CD4-positive, alpha-beta T cell treated with Interleukin-6 at 100 ng/mL for 8 hours (primary cell): ENCODE data around the gene GOLGA6B.
"Not testable (repeated sequence)": the region's sequence is repeated elsewhere in the genome, so short reads cannot be mapped to it uniquely, and the experiment has no call there.

Experiments used
- DNase-seq: peaks from one replicate; pipeline ENCODE4 v3.0.0-alpha.2; 2020; ENCODE audit warnings: mixed read lengths, low spot score

GOLGA6B gene

DNA sequence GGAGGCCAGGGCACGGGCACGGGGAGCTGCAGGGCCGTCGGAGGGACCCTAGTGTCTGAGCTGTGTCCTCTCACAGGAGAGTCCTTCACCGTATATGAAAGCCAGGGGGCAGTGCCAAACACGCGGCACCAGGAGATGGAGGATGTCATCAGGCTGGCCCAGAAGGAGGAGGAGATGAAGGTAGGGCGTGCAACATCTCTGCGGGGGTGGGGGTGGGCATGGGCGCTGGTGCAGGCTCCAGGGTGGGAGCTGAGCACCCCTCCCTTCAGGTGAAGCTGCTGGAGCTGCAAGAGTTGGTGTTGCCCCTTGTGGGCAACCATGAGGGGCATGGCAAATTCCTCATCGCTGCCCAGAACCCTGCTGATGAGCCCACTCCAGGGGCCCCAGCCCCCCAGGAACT is 11.2 kb downstream of the GOLGA6B start:
- not testable (repeated sequence) for DNase-seq

DNA sequence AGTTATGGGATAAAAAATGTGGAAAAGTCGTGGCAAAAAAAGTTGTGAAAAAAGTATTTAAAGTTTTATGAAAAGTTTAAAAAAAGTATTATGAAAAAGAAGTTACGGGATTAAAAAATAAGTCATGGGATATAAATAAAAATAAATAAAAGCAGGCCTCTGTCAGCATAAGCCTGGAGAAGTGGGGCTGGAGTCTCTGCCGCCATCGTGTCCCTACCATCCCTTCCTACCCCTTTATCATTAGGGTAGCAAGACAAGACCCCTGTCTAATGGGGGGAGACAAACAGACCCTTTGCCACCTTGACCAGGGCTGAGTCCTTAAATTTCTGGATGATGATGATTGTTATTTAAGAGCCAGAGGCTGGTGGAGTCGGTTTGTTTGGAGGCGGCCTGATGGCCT is 15.3 kb downstream of the GOLGA6B start:
- DNase-seq, result not testable (repeated sequence)

DNA sequence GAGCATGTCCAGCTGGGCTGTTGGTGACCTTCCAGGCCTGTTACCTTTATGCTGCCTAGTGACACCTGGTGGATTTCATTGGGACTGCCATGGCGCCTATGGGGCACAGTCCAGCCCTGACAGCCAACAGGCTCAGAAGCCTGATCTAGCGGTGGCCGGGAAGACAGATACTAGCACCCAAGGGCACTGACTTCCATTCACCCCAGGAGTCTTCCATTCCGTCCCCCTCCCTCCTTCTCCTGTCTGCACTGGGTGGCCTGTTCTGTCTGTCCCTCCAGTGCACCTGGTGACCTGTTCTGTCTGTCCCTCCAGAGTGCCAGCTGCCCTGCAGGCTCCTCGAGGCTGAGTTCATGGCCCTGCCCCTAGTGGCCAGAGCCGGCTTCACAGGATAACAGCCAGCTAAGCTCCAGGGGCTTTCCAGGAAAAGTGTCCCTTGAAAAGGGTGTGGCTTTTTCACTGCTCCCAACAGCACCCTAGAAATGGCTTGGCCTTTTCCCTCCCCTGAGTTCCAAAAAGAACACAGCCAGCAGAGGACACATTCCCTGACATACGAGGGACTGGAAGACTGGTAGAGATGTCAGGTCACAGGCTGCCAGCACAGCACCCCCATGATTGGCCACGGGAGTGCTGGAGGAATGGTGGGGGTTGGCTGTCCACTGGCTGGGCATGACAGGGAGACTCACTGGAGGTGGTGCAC is 16.3 kb downstream of the GOLGA6B start:
- DNase-seq, result peak; percentile 62

DNA sequence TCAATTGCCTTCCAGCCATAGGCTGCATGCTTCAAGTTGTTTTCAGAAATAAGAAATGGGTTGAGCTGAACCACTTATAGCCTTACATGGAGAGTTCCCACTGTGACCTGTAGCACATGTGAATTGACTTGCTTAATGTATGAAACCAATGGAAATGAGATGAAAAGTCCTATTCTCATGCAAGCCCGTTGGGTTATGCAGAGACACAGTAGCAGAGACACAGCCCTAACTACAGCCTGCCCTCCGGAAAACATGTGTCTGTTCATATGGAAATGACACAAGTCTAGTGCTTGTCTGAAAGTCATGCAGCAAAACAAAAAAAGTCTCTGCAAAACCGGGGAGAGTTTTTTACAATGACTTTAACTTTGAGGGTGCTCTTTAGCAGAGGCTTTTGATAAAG is 17.0 kb downstream of the GOLGA6B start:
- no peak for DNase-seq

DNA sequence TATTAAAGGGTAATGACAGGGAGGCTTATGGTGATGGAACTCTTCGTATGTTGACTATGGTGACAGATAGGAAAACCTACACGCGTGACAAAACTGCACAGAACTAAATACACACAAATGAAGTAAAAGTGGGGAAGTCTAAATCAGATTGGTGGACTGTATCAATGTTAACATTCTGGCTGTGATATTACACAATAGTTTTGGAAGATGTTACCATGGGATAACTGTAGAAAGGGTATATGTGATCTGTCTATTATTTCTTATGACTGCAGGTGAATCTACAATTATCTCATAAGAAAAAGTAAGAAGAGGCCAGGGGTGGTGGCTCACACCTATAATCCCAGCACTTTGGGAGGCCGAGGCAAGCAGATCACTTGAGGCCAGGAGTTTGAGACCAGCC is 22.3 kb downstream of the GOLGA6B start:
- no peak for DNase-seq

DNA sequence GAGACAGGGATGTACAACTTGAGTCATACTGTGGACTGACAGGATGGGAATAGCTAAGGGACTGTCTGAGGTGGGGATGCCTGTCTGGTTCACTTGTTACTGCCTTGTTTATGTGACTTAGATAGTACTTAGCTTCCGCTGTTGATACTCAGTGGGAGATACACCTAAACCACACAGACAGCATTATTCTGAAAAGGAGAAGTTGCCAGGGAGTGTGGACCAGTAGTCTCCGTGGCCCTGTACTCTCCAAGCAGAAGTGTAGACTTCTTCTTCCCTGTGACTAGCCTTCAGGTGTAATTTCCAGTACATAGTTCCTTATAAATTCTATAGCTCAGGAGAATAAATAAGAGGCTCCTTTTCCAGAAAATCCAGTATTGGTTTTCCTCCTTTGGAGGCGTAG is 26.4 kb downstream of the GOLGA6B start:
- no peak for DNase-seq

DNA sequence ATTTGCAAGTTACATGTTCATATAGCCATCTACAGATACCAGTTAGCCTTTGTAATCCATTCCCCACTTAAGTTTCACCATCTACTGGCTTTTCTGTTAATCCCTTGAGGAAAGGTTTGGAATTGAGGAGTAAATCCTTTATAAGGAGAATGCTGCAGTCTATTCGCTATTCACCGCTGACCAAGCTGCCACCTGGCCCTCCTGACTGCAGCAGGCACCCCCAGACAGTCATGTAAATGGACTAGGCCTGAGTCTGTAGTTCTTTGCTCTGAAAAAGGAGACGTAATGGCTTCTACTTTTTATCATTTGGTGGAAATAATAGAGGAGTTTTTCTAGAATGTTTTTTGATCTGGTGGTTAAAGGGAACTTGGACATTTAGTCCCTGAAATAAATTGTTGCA is 28.3 kb downstream of the GOLGA6B start:
- no peak for DNase-seq

DNA sequence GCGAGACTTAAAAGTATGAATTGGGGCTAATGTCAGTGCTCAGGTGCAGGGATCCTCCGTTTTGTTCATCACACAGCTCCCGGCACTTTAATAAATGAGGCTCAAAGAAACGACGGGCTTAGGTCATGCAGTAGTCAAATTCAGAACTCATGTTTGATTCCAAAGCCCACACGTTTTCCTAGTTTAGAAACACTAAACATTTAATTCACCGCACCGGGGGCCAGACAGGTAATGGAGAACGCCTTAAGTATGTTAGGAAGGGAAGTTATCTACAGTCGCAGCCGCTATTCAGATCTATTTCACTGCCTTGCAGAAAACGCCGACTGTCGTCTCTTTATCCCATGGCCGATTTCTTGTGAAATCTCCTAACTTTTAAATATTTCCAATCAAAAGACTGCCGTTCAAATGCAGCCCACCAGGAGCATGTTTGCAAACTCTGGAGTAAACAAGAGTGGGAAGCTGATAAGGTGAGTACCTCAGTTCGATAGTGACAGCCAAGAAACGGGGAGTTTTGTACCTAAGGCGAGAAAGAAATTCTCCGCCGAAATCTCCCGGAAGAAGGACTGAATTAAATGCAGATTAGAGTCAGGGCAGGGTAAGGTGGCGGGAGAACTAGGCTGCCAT is 30.9 kb downstream of the GOLGA6B start:
- no peak for DNase-seq

DNA sequence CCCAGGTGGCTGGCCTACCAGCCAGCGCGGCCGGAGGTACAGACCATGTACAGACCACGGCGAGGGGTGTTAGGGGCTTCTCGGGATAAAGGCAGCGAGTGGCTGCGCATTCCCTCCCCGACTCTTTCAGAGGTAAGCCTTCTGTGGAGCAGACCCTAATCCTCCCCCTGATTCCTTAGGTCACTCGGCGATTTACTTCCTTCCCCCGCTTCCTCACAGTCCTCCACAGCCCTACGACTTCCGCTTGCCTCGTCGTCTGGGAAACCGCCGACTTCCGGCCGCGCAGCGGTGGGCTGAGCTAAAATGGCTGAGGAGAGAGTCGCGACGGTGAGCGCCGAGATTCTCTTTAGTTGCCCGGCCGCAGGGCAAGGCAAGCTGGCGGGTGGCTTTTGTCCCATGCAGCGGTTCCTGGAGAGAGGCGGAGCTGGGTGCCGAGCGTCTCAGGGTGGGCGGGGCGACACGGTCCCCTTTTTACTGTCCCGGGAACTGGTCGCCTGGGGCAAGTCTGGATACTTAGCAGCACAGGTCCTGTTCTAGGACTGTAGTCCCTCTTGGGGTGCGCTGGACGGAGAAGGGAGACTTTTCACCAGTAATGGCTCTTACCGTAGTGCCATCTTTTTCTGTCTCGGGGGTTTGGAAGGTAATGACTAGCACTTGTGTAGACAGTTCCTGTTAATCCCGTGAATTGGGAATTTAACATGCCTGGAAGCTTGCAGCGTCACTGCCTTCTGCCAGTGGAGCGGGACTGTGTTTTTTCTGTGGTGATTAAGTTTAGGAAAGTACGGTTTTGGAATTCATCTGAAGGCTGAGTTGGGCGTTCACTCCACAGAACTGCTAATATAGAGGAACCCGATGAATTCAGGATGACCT is 31.7 kb downstream of the GOLGA6B start, which contains the start of the genes BBS4 and HIGD2B:
BBS4 (plus strand) TSS at position 283 of the 870 bp plus-strand sequence; CDS start at position 304, 21 bp downstream.
HIGD2B (minus strand) TSS at position 258 of the 870 bp plus-strand sequence. CDS start 9,808 bp downstream, outside the sequence.
- peak; percentile 79 for DNase-seq

DNA sequence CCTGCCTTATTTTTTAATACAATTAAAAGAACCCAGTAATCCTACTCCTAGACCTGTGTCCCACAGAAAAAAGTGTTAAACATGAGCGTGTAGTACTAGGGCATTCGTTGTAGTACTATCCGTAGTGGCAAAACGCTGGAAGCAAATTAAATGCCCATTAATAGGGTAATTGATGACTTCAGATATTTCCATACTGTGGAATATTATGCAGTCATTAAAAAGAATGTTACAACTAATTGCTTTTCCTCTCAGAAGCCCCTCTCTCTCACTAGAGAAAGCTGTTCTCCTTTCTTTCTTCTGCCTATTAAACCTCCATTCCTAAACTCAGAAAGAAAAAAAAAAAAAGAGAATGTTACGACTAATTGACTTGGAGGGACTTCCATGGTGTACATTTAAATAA is 34.2 kb downstream of the GOLGA6B start:
- DNase-seq, result no peak

DNA sequence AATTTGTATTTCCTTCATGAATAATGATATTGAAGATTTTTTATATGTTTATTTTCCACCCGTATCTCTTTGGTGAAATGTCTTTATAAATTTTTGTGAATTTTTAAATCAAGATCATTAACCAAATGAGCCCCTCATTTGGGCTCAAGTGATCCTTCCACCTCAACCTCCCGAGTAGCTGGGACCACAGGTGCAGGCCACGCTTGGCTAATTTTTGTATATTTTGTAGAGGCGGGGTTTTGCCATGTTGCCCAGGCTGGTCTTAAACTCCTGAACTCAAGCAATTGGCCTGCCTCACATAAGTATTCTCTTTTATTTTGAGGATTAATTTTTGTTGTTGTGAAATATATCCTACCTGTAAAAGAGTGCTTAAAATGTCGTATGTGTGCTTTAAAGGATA is 36.4 kb downstream of the GOLGA6B start:
- DNase-seq, result no peak

DNA sequence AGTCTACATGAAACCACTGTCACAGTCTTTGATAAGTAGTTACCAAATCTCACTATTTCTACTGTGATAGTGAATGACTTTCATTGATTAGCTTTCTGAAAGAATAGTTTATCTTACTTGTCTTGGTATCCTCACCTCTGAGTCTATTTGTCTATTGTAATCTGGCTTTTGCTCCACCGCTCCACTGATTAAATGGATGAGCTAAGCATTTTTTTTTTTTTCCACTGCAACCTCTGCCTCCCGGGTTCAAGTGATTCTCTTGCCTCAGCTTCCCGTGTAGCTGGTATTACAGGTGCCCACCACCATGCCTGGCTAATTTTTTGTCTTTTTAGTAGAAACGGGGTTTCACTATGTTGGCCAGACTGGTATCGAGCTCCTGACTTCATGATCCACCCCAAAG is 44.4 kb downstream of the GOLGA6B start:
- DNase-seq, result no peak

DNA sequence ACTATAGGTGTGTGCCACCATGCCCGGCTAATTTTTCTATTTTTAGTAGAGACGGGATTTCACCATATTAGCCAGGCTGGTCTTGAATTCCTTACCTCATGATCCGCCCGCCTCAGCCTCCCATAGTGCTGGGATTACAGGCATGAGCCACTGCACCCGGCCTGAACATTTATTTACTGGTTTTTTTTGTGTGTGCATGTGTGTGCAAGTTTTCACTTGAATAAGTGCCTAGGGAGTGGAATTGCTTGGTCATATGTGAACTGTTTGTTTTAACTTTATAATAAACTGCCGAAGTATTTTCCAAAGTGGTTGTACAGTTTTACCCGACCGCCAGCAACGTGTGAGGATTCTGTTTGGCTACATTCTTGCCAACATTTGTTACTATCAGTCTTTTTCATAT is 45.6 kb downstream of the GOLGA6B start:
- no peak for DNase-seq

DNA sequence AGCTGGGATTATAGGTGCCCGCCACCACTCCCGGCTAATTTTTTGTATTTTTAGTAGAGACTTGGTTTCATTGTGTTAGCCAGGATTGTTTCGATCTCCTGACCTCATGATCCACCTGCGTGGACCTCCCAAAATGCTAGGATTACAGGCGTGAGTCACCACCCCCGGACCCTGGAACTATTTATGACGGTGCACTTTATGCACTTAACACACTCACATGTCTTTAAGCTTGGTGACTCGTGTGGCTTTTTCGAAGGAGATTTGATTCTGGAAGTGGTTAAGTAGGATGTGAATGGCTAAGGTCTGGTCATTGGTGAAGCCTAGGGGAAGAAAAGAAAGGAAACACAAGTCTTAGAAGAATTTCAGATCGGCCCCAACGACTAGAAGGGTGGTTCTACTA is 51.8 kb downstream of the GOLGA6B start:
- no peak for DNase-seq

DNA sequence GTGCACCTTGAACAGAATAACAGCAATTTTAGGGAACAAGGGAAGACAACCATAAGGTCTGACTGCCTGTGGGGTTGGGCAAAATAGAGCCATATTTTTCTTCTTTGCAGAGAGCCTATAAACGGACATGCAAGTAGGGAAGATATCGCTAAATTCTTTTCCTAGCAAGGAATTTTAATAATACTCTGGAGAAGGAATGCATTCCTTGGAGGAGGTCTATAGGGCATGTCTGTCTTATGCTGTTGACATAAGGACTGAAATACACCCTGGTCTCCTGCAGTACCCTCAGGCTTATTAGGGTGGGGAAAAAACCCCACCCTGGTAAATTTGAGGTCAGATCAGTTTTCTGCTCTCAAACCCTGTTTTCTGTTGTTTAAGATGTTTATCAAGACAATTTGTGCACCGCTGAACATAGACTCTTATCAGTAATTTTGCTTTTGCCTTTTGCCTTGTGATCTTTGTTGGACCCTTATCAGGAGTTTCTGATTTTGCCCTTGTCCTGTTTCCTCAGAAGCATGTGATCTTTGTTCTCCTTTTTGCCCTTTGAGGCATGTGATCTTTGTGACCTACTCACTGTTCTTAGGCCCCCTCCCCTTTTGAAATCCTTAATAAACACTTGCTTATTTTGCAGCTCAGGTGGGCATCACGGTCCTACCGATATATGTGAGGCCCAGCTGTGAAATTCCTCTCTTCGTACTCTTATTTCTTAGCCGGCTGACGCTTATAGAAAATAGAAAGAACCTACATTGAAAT is 54.2 kb downstream of the GOLGA6B start:
- DNase-seq, result not testable (repeated sequence)
